SK-MEL-5 (cell line): ENCODE data around the gene ATAD2B. TPM values are rescaled to one million over a fixed set of nuclear protein-coding genes. Genes with fewer than 3 reads are reported as not detected.

Experiments used
- DNase-seq: peaks from one replicate; pipeline ENCODE4 v3.0.0-alpha.2; 2016; ENCODE audit warnings: low read depth, low spot score
- in situ Hi-C: cut with HindIII; loops from 2 replicates; pipeline ENCODE4 v1.10.0; 2016; ENCODE audit warnings: low sequenced_read_pairs, high pct_unique_total_duplicates, low pct_unique_long_range_greater_than_20kb
- total RNA-seq: library from RNA; depleted of rRNA; stranded (reverse); fragments of >200 nt; shearing (Covaris generic); gene quantifications from 2 replicates; pipeline ENCODE4 v1.2.3, GENCODE V29; 2014

ATAD2B gene
- total RNA-seq, 1 experiment from 2014 or later, result 8.9 TPM

DNA sequence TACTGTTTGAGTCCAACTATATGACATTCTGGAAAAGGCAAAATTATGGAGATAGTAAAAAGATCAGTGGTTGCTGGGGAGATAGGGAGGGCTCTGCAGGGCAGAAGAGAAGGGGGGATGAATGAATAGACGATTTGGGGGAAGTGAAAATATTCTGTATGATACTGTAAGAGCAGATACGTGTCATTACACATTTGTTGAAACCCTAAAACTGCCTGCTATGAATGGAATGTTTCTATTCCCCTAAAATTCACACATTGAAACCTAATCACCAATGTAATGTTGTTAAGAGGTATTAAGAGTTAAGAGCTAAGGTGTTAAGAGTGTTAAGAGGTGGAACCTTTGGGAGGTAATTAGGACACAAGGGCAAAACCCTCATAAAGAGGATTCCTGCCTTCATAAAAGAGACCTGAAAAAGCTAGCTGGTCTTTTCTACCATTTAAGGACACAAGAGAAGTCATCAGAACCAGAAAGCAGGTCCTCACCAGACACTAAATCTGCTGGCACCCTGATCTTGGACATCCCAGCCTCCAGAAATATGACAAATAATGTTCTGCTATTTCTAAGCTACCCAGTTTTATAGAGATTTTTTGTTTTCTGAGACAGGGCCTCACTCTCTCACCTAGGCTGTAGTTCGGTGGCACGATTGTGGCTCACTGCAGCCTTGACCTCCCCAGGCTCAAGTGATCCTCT lies 76.2 kb downstream of the ATAD2B start:
- in situ Hi-C loops, result no loop called here
- no peak for DNase-seq

DNA sequence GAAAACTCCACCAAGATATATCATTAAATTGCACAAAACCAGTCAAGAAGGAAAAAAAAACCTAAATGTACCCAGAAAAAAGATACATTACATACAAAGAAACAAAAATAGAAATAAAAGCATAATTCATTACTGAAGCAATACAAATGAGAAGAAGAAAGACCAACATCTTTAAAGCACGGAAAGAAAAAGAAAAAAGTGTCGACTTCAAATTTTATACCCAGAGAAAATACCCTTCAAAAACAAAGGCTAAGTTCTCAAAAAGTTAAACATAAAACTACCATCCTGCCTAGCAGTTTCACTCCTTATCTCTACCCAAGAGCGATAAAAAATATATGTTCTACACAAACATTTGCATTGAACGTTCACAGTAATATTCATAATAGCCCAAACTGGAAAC lies 82.0 kb downstream of the ATAD2B start:
- in situ Hi-C loops, result no loop called here
- no peak for DNase-seq

DNA sequence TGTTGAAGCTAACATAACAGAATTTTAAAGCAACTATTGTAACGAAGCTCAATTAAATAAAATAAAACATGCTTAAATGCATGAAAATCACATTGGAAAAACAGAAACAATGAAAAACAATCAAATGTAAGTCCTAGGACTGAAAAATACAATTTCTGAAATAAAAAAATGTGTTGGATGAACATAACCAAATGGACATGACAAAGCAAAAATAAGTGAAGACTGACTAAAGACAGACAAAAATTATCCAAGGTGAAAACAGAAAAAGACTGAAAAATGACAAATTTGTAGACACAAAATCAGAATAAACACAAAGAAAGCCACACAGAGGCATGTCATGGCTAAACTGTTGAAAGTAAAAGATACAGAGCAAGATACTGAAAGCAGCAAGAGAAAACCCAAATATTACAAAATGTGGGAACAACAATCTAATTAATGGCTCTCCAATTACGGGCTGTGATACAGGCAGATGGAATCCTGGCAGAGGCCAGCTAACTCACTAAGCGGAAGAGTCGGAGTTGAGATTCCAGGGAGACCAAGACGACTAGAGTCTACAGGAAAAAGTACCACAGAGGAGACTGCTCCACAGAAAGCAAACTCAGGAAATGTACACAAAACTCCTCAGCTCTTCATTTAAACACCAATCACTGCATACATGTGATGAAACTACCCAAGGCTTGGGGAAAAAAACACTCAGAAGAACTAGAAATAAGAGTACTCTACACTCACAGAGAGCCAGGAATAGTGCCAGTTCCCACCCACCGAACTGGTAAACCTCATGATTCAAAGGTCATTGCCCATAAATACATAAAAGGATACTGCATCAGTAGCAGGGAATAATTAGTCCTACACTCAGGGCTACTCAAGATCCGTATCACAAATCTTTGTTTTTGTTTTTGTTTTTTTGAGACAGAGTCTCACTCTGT lies 83.6 kb downstream of the ATAD2B start:
- no peak for DNase-seq
- in situ Hi-C loops, result no loop called here

DNA sequence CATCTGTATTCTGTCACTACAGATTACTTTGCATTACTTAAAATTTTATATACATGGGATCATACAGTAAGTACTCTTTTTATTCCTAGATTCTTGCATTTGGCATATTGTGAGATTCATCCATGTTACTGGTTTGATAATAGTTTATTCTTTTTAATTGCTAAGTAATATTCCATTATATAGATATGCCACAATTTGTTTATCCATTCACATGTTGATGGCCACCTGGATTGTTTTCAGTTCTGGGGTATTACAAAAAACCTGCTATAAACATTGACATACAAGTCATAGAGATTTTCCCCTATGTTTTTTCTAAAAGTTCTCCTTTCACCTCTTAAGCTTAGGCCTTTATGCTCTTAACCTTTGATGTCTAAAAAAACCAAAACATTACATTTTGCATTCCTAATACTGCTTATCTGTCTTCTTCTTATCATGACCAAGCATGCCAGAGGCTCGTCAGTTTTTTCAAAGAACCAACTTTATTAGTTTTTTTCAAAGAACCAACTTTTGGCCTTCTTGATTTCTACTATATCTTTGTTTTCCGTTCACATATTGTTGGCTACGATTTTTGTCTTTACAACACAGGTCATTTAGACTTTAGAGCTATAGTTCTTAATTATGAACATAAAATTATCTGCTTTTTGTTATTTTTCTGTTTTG lies 86.9 kb downstream of the ATAD2B start:
- in situ Hi-C loops, result no loop called here
- no peak for DNase-seq

DNA sequence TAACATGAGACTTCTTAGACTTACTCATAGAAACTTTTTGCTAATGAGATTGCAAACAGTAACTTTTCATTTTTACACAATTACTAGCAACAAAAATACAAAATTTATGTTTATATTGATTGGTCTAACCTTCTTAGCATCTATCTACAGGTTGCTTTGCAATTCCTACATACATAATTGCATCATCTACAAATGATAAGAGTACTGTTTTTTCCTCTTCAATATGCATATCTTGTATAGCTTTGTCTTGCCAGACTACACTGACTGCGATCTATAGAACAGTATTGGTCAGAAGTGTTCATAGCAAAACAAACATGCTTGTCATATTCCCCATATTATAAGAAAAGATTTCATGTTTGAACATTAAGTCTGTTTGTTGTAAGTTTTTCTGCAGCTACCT lies 87.9 kb downstream of the ATAD2B start:
- in situ Hi-C loops, result no loop called here
- no peak for DNase-seq

DNA sequence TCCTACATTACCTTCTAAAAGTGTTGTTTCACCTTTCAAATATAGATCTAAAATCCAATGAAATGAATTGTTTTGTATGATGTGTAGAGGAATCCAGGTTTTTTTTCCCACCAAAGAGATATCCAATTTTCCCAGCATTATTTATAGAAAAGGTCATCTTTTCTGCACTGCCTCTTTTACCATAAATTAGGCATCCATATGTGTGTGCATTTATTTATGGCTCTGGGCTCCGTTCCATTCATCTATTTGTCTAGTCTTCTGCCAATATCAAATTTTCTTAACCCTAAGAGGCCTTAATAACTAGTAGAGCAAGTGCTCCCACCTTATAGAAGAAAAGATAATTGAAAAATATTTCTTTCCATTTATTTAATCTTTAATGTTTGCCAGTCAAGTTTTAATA lies 88.3 kb downstream of the ATAD2B start:
- no peak for DNase-seq
- in situ Hi-C loops, result no loop called here

DNA sequence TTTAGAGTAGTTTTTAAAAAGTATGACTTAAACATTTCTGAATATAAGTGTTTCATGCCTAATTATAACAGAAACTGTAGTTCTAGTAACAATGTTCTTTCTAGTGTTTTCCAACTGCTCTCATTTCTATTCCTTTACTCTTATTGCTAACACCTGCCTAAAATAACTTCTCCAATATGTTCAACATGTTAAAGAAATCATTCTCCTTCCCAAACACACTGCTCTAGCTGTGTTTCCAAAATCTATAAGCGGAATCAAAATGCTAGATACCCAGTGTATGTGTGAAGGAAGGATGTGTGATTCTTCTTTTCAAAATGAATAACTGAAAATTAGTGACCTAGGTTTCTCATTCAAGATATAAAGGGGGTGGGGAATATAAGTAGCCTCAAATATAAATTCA lies 89.1 kb downstream of the ATAD2B start:
- no peak for DNase-seq
- in situ Hi-C loops, result no loop called here

DNA sequence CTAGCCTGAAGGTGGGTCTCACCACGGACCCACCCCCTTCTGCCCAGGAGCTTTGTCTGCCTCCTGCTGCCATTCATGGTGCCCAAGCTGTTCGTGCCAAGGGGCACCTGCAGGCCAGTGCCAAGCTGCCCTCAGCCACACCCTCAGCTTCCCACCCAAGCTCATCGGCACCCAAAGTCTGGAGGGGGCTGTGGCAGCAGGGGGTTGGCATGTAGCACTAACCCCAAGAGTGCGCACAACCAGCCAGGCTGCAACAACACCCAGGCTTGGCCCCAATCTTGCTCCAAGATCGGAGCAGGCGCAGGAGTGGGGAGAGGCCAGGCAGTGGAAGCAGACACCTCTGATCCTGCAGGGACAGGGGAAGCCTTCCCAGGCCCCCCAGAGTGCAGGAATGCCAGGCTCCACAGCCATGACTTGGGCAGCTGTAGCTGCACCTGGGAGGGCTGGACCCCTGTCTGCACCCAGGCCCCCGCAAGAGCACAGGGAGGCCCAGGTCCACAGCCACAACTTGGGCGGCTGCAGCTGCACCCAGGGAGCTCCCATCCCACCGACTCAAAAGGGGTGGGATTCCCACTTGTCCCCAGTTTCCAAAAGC lies 89.9 kb downstream of the ATAD2B start:
- DNase-seq, result no peak
- in situ Hi-C loops, result no loop called here

DNA sequence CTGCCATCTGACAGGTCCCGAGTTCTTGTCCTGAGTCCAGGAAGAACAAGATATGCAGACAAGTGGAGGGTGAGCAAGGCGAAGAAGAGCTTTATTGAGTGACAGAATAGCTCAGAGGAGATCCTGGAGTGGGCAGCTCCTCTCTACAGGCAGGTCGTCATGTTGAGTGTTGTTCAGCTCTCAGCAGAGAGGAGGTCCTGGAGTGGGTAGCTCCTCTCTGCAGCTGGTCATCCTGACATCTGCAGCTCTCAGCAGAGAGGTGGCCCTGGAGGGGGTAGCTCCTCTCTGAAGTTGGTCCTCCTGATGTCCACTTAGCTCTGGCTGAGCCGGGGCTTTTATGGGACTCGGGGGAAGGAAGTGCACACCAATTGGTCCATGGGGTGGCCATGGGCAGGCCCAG lies 90.4 kb downstream of the ATAD2B start:
- in situ Hi-C loops, result no loop called here
- DNase-seq, result no peak

DNA sequence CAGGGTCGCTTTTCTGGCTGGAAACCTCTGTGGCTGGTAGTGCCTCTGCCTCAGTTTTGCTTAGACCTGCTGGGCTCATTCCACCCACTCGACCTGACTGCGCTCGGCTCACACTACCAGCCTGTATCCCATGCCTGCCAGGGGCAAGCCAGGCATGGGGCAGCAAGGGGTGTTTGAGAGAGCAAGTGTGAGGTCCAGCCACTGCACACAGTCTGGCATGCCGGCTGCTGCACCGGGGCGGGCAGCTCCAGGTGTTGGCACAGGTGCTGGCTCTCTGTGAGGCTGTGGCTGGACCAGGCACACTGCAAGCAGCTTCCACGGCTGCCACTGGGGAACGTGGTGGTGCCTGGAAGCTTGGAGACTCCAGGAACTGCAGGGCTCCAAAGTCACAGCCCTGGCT lies 90.9 kb downstream of the ATAD2B start:
- DNase-seq, result no peak
- in situ Hi-C loops, result no loop called here

DNA sequence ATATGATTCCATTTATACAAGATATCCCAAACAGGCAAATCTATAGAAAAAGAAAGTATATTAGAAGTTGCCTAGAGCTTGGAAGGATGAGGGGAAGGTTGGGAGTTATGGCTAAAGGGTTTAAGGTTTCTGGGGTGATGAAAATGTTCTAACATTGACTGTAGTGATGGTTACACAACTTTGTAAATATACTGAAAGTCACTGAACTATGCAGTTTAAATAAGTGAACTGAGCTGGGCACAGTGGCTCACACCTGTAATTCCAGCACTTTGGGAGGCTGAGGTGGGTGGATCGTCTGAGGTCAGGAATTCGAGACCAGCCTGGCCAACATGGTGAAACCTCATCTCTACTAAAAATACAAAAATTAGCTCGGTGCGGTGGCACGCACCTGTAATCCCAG lies 91.5 kb downstream of the ATAD2B start:
- in situ Hi-C loops, result no loop called here
- no peak for DNase-seq

DNA sequence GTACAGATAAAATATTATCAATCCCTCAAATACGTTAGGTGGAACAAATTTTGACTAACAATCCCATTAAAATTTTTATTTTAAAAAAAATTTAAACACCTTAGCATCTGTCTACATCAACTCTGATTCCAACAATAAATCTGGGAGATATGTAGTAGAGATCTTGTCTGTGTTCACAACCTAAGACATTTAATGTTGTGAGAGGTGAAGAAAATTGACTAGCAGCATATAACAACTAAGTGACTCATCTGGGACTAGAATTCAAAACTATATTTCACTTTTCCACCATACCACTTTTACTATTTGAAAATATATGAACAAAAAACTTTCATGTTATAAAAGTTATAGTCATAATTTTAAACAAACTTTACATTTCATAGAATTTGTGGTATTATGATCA lies 97.9 kb downstream of the ATAD2B start:
- no peak for DNase-seq
- in situ Hi-C loops, result no loop called here

DNA sequence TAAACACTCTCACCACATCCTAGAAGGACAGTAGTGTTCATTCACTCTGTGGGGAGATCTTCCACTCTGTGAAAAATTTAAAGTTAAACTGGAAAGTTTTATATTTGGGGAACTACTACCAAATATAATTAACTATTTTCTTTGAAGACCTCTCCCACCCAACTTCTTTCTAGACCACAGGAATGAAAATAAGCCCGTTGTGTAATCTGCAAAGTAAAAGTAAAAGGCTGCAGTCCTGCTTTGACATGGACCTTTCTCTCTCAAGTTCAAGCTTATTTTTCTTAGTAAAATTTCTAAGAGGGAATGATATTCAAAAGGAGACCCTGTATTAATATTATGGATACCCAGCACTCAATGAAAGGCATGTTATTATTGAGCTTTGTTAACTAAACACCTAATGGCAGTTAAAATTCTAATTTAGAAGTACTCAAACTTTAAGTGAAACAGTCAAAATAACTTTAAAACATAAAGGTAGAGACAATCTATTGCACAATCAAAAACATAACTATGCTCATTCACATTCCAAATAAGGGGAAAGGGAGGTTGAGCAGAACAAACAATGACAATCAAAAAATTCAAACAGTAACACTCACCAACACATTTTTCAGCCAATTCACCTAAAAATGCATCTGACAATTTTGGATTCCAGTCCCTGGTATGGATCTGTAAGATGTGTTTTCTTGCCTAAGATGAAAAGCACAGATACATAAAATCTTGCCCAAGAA lies 98.5 kb downstream of the ATAD2B start:
- in situ Hi-C loops, result no loop called here
- no peak for DNase-seq

DNA sequence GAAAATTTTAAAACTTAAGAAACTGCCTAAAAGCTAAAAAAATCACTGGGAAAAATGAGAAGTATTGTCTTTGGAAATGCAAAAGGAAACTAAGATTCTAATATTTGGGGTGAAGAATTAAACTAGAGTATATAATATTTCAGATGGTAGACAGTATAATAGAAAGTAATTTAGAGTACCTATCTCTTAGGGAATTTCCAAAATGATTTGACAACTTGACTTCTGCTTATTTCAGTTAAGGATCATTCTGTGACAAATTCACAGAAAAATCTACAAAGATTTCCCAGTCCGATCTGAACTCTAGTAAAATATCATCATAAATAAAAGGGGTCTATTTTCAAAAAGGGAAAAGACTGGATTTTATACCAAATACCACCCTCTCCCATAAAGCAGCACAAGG lies 99.6 kb downstream of the ATAD2B start:
- DNase-seq, result no peak
- in situ Hi-C loops, result no loop called here

DNA sequence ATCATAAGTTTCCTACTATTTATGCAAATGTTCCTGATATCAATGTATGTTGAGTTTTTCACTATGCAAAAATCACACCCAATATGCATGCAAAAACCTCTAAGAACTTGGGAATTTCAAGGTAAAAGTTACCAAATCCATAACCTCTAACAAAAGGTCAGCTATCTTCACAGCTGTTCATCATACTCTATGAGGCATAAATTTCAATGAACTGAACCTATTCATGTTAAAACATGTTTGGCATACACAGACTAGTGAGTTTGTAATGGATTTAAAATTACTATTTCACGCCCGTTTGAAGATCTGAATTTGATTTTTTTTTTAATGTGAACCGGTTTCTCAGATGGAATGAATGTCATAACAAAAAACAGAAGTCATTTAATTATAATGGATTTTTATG lies 100.2 kb downstream of the ATAD2B start:
- in situ Hi-C loops, result no loop called here
- DNase-seq, result no peak

DNA sequence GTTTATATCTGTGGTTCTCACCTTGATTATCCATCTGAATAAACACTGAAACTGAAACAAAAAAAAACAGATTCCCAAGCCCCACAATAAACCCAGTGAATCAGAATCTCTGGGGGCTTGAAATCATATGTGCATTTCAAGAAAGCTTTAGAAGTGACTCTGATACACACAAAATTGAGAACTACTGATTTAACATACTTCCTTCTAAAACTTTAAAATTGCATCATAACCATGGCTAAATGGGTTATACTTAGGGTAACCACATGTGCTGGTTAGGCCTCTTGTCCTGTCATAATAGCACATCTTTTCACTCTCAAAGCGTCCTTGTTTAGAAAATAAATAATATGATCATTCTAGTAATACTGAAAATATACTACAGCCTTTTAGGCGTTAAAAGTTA lies 100.9 kb downstream of the ATAD2B start:
- no peak for DNase-seq
- in situ Hi-C loops, result no loop called here

DNA sequence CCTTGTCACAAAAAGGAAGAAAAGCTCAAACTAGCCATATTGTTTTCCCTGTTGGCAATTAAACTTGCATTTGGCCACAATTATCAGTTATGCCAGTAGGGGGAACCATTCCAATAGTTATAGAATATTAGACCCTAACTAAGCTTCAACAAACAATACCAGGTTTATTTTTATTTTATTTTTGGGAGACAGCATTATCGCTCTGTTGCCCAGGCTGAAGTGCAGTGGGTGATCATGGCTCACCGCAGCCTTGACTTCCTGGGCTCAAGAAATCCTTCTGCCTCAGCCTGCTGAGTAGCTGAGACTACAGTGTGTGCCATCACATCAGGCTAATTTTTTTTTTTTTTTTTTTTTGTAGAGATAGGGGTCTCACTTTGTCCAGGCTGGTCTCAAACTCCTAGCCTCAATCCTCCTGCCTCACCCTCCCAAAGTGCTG lies 102.1 kb downstream of the ATAD2B start:
- in situ Hi-C loops, result no loop called here
- peak; percentile 75 for DNase-seq

DNA sequence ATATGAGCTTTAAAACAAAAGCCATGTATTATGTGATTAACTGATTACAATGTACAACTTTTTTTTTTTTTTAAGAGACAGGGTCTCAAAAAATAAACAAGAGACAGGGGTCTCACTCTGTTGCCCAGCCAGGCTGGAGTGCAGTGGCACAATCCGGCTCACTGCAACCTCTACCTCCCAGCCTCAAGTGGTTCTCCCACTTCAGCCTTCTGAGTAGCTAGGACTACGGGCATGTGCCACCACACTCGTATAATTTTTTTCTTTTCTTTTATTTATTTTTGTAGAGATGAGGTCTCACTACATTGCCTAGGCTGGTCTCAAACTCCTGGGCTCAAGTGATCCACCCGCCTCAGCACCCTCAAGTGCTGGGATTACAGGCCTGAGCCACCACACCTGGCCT lies 103.1 kb downstream of the ATAD2B start:
- no peak for DNase-seq
- in situ Hi-C loops, result no loop called here
